GM19467 (cell line): ENCODE data around the gene TGFB2.

Experiments used
- ATAC-seq: cut with Tn5 transposase; IDR thresholded peaks from one replicate; pipeline ENCODE4 v1.9.1; 2021; ENCODE audit warnings: mild to moderate bottlenecking, moderate library complexity; ENCODE audit not compliant: unreplicated experiment

TGFB2 gene

DNA sequence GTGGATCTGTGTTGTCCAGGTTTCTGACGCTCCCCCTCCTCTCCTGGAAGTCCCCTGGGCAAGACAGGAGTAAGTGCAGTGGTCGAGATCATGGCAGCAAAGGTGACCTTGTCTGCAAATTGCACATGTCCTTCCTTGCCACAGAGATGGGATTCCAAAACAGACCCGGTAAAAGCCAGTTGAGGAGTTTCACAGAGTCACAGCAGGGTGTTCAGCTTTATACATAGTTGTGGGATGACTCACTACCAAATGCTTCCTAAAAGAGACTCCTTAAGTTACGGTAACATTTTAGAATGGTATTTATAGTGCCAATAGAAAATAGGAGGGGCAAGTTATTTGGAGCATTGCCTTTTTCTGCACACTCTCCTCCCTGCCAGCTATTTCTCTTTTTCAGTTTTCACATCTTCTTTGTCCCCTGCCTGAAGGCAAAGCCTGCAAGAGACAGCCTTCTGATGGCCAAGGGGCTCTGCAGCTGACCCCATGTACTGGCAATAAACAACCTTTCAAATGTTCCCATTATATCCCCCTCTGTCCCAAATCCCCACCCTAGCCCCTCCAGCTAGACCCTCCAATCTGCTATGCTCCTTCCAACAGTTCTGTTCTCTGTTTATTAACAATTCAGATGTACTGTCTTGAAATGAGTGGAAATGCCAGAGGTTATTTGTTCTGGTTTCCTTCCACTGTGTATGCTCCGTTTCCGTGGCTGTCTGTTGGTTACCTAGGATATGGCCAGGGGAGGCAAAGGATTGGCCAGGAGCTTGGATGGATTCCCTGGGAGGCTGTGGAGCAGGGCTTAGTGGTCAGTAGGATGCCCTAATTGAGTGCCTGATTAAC lies 115.0 kb downstream of the TGFB2 start:
- no peak for ATAC-seq

DNA sequence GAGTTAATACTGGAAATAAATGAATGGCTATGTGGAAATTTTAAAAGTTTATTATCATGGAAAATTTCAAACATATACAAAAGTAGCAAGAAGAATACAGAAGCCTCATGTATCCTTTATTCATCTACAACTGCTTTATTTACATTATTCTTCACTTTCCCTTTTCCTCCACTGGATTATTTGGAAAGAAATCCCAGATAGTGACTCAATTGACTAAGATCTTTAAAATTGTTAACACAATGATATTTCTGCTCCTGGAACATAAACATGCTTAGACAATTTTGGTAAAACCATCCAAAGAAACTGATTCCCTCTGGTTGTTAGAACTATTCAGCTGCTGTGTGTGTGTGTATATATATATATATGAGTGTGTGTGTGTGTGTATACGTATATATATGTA lies 116.2 kb downstream of the TGFB2 start:
- ATAC-seq = no peak

DNA sequence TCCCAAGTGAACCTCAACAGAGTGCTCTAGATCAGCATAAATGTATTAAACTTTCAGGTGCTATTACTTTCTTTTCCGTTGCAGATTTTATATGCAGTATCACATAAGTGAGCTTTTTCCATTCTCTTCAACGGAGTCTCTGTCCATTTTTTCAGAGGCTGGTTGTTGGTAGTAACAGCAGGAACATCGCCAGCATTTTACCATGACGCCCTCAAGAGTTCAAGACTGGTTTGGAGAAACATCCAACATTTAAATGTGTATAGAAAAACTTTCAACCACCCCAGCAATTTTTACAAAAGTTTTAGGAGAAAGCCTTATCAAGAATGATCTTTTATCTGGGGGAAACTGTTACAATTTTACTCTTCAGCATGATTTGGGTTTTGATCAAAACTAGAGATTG lies 117.0 kb downstream of the TGFB2 start:
- no peak for ATAC-seq

DNA sequence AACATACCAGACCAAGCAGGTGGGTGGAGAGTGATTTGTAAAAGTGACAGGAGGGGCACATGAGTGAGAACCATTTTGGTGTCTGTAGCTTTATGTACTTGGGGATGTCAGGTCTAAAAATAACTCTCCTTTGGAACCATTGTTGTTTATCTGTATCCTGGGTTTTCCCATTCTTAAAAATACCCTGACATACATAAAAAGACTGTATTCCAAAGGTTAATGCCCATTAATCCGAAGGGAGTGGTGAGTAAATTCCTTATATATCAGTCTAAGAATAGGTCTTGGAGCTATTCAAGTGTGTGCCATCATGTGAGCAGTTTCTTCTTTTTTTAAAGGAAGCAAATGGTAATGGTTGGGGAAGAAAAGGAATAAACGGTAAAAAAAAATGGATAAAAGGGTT lies 117.5 kb downstream of the TGFB2 start:
- no peak for ATAC-seq

DNA sequence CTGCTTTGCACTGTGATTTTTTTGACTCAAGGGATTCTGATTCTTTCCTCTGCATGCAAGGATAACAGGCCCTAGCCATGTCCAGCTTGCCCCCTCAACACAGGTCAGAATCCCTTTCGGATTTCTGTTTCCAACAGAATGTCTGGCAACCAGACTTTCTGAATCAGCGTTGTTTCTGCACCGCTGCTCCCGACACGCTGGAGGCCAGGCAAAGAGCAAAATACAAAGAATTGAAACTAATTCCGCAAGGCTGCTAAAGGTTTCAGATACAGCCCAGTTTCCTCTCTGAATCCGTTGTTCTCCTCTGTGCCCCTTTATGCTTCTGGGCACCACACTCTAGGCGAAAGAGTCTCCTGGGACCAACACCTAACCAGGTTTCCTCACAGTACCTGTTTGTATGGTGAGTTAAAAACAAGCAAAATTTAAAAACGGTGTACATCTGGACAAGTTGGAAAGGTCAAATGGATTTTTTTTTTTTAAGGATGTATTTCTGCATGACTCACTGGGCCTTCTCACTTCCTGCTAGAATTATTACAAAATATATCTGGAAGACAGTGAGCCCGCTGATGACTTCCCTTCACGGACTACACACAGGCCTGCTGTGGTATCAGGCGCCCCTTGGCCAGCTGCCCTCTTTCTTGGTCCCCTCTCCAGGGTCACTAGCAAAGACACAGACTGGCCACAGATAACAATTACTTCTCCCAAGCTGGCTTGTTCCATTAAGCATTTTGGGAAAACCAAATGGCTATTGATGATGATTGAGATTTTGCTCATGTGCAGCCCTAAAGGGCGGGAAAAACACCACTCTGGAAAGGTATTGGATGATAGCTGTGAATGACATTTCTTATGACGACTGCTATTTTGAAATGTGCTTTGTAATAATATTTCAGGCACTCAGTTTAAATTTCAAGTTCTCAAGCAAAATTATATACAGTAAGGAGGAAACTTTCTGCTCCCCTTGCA lies 118.3 kb downstream of the TGFB2 start:
- ATAC-seq = no peak

DNA sequence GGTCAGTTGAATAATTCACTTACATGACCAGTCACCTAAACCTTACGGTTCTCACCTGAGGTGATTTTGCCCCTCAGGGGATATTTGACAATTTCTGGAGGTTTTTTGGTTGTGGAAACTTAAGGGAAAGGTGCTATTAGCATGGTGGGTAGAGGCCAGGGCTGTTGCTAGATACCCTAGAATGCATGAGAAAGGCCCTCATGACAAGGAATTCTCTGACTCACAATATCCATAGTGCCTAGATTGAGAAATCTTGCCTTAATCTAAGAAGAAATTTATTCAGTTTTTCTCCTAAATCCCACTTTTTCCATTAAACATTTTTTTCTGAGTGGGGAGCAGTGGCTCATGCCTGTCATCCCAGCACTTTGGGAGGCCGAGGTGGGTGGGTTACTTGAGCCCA lies 119.7 kb downstream of the TGFB2 start:
- no peak for ATAC-seq

DNA sequence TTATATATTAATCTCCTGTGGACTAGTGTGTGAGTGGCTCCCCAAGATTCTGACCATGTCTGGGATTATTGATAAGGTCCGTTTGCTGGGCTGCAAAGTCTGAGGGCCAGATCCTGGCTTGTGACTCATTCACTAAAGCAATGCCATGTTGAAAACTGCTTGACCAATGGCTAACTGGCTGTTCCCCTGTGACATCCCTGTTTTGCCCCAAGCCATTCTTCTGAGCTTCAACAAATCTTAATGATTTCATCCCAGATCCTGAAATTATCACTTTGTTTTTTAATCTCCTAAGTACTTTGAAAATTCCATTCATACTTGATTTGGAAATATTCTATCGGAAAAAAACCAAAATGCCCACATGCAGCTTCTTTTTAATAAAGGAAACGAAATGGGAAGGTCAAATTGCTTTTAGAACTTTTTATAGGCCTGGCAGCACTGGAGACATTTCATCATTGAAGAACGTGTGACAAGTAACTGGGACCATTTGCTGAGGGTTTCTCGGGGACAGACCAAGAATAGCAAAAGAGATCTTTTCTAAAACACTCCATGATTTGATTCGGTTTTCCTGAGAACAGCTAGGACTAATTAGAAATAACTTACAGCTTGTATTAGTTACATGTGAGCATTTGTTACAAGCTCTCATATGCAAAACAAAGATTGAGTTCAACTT lies 121.3 kb downstream of the TGFB2 start:
- no peak for ATAC-seq

DNA sequence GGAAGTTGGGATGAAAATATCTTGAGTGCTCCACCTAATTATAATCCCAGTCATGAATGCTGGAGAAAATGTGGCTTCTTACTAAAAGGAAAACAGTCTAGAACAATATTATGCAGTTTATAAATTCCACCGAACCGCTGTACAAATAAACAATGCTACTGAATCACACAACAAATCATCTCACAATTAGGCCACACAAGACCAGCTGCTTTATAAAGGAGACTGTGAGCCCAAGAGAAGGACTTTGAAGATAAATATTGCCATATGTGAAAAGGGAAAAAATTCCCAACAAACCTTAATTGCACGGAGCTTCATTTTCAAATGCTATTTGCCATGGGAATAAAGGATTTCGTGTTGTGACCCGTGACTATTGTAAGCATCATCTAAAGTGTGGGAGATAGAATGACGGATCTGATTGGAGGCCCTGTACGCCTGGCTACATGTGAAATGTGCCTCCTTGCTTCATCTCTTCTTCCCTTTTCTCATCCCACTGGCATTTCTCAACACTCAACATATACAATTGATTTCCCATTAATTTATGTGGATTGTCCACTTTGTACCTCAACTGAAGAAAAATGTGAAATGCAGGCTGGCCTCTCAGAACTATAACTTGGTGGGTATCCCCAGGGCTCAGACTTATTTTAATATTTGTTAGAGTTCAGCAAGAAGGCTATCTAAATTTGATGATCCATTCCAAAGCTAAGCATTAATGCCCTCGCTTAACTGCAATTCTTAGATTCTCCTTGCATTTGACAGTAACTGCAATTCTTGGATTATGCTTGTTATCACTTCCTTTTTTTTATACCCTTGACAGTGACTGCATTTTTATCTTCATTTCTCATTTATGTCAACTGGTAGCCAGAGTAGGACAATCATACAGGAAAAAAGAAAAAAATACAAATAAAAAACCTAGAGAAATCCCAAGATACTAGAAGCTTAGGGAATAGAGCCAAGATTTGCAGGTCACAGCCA lies 122.3 kb downstream of the TGFB2 start:
- ATAC-seq = no peak

DNA sequence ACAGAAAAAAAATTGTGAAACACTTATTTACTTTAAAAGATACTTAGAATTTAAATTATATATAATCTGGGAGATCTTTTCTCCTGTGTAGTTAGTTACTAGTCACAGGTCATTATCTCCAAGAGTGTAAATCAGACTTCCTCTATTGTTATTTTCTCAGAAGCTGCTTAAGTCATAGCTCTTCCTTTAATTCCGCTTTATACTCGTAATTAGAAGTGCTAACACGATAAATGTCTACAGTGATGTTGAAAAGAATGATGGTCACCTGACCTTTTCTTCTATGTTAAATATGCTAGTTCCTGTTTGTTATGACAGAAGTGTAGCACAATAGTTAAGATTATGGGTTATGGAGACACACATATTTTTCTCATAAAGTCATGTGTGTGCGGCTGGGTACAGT lies 123.6 kb downstream of the TGFB2 start:
- ATAC-seq = no peak

DNA sequence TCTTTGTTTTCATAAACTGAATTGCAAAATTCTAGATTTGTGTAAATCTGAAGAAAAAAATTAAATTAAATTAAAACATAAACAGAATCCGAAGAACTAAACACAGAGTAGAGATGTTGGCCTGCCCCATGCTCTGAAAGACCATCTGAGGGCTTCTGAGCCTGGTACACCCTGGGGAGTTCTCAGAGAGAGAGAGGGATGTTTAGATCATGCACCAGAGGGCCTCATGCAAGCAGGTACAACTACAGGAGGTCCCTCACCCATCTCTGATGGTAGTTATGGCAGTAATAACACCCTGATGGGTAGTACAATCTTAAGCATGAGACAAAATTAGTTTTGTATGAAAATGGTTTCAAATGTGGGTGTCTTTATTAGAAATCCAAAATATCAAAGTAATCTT lies 127.7 kb downstream of the TGFB2 start:
- ATAC-seq = no peak

DNA sequence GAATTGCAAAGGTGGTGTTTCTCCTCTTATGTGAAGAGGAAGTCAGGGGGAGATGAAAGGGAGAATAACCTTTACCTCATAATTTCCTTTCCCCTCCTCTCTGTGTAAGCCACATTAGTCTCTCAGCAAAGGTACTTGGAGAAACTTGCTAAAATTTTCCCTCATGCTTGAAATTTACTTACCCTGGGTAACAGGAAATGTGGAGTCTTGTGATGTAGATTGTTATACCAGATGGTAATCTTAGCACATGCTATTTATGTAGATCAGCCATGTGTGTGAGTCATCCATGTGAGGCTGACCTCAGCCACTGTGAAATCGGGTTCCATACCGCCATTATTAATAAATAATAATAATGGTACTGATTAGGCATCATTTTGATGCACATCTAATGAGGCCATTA lies 128.4 kb downstream of the TGFB2 start:
- ATAC-seq = no peak

DNA sequence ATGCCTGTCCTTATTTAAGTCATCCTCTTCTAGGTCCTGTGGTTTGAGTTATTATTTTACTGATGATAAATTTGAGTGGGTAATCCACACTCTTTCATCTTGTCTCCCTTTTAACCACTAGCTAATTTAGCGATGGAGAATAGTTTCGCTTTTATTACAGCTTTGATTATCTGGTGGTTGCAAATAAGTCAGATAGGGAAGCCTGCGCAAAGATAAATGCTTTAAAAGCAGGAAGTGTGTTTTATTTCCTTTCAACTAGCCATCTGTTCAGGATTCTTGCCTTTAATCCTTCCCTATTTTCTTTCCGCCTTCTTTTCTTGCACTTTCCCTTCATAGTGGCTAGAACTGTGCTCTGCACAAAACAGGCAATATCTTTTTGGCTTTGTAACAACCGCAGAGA lies 129.0 kb downstream of the TGFB2 start:
- no peak for ATAC-seq

DNA sequence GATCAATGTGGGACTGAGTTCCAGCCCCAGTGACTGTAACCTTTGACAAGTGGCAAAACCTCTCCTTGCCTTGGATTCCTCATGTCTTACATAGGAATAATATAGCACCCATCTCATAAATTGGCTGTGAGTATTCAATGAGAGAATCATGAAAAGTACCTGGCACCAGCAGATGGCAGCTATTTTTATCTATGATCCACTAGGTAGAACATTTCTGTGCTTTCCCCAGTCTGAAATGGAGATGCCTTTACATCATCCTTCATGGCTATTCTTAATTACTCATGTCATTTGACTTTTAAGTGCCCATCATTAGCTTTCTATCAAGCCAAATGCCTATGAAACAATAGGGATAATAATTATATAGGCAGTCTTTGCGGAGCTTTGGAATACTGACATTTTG lies 130.1 kb downstream of the TGFB2 start:
- no peak for ATAC-seq

DNA sequence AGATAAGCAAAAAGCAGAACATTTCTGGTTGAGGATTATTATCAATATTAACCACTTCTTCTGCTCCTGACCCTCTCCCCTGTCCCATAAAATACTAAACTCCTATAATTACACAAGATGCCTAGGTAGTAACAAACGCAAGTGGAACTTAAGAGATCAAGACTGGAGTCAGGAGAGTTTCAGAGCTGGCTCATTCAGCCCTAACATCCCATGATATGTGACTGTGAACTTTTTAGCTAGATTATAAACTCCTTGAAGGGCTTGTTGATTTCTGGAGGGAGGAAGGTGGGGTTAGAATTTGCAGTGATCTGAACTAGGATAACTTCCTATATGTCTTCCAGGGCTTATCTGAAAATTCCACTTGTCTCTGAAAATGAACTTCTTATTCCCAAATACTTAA lies 130.6 kb downstream of the TGFB2 start:
- no peak for ATAC-seq

DNA sequence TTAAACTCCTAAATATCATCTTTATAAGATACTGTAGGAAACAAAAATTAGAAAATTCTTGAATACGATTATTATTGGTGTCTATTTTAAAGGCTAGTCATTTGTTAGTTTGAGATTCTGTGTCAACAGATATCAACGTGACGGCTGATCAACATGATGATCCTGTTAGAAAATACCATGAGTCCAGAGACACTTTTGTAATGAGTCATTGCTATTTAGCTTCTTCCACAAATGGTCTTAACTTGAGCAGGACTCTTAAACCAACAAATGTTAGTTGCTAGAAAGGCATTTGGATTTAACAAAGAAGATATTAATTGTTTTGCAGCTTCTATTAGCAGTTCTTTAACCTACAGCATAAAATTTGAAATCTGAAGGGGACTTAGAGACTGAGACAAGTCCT lies 131.2 kb downstream of the TGFB2 start:
- no peak for ATAC-seq

DNA sequence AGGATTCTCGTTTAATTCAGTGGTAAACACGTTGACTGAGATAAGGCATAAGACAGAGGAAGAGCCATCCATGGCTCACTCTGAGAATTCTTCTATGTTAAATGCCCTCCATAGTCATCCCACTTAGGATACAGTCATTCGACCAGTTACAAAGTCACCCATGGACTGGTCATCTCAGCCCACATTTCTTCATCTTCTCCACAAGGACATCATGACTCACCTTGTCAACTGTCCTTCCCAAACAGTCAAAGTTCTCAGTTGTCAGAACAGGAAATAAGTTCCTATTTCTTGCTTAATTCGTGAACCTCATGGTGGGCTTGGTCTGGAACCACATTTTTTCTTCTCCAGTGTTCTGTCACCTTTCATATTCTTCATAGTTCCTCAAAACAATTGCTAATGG lies 133.2 kb downstream of the TGFB2 start:
- ATAC-seq = no peak

DNA sequence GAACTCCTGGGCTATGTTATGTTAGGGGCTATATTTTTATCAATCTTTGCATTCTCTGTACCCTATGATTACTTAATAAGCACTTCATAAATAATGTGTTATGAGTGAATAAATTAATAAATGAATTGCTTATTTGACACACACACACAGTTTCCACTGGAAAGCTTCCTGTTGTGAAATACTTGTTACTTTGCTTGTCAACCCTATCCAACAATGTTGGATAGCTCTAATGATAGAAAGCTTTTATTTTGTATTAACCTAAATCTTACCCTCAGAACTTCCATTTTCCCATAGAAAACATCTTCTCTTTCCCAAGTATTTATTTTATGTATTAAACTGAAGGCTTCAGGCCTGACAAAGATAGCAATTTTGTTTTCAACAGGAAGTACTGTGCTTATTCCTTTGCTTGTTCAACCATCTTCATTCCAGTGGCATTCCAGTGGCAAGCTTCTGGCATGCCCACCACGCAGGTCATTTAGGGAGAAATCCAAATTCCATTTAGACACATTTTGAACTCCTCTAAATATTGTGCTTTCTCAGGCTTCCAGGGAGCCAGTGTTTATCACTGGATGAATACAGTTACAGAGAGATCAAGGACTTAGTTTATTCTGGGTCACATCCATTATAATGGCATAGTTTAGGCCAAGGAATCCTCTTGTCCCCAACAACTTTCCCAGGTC lies 134.4 kb downstream of the TGFB2 start:
- ATAC-seq = no peak

DNA sequence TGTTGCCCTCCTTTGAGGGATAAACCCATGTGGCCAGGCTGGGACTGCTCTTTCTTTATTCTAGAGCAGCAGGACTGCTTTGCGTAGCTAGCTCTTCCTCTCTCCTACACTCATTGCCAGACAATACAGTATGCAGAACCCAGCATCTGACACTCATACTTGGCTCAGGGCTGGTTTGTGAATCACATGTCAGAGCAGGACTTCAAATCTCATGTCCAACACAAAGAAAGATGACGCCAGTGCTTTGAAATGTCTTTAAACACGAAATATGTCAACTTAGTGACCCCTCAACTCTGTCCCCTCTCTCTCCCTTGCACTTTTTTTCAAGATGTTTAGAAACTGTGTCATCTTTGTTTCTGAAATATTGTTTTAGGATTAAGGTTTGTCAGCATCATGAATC lies 135.0 kb downstream of the TGFB2 start:
- ATAC-seq = no peak

DNA sequence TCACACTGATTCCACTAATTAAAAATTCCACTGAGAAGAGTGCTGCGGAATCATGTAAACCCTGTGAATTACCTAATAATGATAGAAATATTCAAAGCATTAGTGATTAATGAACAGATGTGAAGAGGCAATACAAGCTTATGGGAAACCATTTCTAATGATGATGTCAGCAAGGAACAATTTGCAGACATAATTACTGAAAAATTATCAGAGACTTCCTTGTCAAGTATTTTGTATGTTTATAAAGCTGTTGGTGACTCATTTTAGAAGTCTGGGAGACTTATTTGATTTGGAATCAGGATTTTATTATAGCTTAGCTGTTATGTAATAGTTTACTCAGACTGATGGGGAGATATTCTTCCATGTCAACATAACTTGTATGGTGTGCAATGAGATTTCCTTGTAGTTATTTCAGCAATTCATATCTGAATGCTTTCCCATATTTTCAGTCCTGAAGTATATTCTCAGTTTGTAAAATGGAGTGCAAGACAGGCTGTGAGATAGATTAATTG lies 135.5 kb downstream of the TGFB2 start:
- no peak for ATAC-seq
